Astrocyte (in vitro differentiated cells and primary cell): ENCODE results near the gene JMJD4.

Experiments used
- CTCF ChIP-seq: IDR thresholded peaks from 2 replicates; pipeline ENCODE4 v1.5.1; 2011; ENCODE audit warnings: low read depth, mild to moderate bottlenecking, inconsistent platforms, low read length, moderate library complexity; ENCODE audit not compliant: insufficient read depth
- EZH2 ChIP-seq: IDR thresholded peaks from 2 replicates; pipeline ENCODE4 v1.6.1; 2012; ENCODE audit warnings: mild to moderate bottlenecking, low read length, inconsistent platforms; ENCODE audit not compliant: insufficient read depth

- TF ChIP-seq EZH2 = no peak
- no peak for TF ChIP-seq CTCF
Measured at GRCh38 chr1:227779685-227780084, 44.6 kb upstream of the JMJD4 start.
